Measurements from ENCODE around the gene SAMD4A.

DNA sequence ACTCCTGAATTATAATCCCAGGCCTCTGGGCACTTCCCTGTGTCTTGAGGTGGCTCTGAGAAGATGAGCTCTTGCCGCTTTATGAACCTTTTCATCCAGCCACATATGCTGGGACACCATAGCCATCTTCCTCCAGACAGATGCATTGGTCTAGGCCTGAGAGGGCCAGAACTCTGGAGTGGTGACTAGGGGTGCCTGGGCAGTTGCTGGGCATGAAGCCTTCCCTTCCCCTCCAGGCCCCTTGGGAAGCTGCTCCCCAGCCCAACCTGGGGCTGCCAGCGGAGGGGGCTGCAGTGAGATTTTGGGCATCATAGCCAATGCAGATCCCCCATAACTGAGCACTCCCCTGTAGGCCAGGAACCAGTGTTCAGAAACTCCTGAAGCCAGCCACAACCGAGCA, 200.5 kb downstream of the SAMD4A start:
- no peak for TF ChIP-seq POLR2A (IDR thresholded peaks at IDR 0.05)
- TF ChIP-seq, protein P1, sequence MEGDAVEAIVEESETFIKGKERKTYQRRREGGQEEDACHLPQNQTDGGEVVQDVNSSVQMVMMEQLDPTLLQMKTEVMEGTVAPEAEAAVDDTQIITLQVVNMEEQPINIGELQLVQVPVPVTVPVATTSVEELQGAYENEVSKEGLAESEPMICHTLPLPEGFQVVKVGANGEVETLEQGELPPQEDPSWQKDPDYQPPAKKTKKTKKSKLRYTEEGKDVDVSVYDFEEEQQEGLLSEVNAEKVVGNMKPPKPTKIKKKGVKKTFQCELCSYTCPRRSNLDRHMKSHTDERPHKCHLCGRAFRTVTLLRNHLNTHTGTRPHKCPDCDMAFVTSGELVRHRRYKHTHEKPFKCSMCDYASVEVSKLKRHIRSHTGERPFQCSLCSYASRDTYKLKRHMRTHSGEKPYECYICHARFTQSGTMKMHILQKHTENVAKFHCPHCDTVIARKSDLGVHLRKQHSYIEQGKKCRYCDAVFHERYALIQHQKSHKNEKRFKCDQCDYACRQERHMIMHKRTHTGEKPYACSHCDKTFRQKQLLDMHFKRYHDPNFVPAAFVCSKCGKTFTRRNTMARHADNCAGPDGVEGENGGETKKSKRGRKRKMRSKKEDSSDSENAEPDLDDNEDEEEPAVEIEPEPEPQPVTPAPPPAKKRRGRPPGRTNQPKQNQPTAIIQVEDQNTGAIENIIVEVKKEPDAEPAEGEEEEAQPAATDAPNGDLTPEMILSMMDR (IDR thresholded peaks at IDR 0.05) = no peak

All from tibial nerve (tissue), 3 donors.